BLaER1 treated with 17β-estradiol and CSF1 and Interleukin-3, amounts not matched to agents 10 nM and 100 nM (cell line): ENCODE measurements around the gene PLEKHB2.
A peak's percentile ranks its signal among the peaks of the same experiment; 100 is the strongest.
"Not testable (repeated sequence)": the region's sequence is repeated elsewhere in the genome, so short reads cannot be mapped to it uniquely, and the experiment has no call there.

Source experiments
- H3K27ac ChIP-seq, 11 experiments: shearing (Covaris generic); formaldehyde crosslinking; 2 replicates each; pipeline ENCODE4 v1.8.1; 2022
- H3K27me3 ChIP-seq, 11 experiments: shearing (Covaris generic); formaldehyde crosslinking; 2 replicates each; pipeline ENCODE4 v1.8.1; 2022
- H3K36me3 ChIP-seq, 11 experiments: shearing (Covaris generic); formaldehyde crosslinking; 2 replicates each; pipeline ENCODE4 v1.8.1; 2022
- H3K4me1 ChIP-seq, 10 experiments: shearing (Covaris generic); formaldehyde crosslinking; 2 replicates each; pipeline ENCODE4 v1.8.1; 2022
- H3K4me2 ChIP-seq, 11 experiments: shearing (Covaris generic); formaldehyde crosslinking; 2 replicates each; pipeline ENCODE4 v1.8.1; 2022
- H3K4me3 ChIP-seq, 10 experiments: shearing (Covaris generic); formaldehyde crosslinking; 2 replicates each; pipeline ENCODE4 v1.8.1; 2022
- H3K9ac ChIP-seq, 11 experiments: shearing (Covaris generic); formaldehyde crosslinking; 2 replicates each; pipeline ENCODE4 v1.8.1; 2022
- H3K9me3 ChIP-seq, 11 experiments: shearing (Covaris generic); formaldehyde crosslinking; replicated peaks in 1 of 11; 2 replicates each; pipeline ENCODE4 v1.8.1; 2022
- H4K20me1 ChIP-seq, 11 experiments: shearing (Covaris generic); formaldehyde crosslinking; 2 replicates each; pipeline ENCODE4 v1.8.1; 2022
- Cebpa-rat ChIP-seq, 11 experiments: shearing (Covaris generic); IDR thresholded peaks; 2 replicates each; pipeline ENCODE4 v1.8.1; 2022

PLEKHB2 gene

GRCh38 chr2:131145040-131145439 lies 39.9 kb downstream of the PLEKHB2 start:
- H3K9ac ChIP-seq, result peak overlapping the region in 1 of 11 experiments; percentile 5; a peak in 1 of 22 replicates
- no peak overlapping the region for H3K27ac ChIP-seq
- H3K4me3 ChIP-seq, result no peak overlapping the region
- TF ChIP-seq Cebpa-rat (IDR thresholded peaks at IDR 0.05), result no peak
- no peaks in the 10 kb centered on the region for H3K27me3 ChIP-seq
- H3K9me3 ChIP-seq, result no peaks in the 10 kb centered on the region
- peaks cover 27 to 99% (median 75%) of the 10 kb centered on the region in 11 experiments; a peak in 21 of 22 replicates for H4K20me1 ChIP-seq
- H3K36me3 ChIP-seq, result peaks cover 92 to 100% (median 99%) of the 10 kb centered on the region in 11 experiments
- peak overlapping the region in 9 of 11 experiments; percentile 10 to 50 (median 29); a peak in 11 of 22 replicates for H3K4me2 ChIP-seq
- H3K4me1 ChIP-seq, result peaks cover 17 to 39% (median 24%) of the 10 kb centered on the region in 10 experiments

DNA sequence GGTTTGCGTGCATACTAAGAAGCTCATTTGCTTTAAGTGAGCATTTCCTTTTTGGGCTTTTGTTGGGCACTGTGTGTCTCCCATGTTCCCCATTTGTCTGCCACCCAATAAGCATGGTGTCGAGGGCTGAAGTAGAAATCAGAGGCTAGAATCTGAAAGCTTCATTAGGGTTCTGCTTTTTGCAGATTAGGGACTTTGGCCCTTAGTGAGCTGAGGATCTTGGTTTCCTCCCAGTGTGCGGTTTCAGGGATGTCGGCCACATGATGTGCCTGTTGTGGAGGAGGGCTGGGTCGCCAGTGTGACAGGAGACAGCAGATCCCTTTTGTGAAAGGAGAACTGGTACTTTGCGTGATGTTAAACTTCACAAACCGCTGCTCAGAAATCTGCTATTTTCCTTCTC lies 41.1 kb downstream of the PLEKHB2 start:
- no peak overlapping the region for H3K9ac ChIP-seq
- H3K27ac ChIP-seq, result peak overlapping the region in 1 of 11 experiments; percentile 10; a peak in 1 of 22 replicates
- H3K4me3 ChIP-seq, result no peak overlapping the region
- peak overlapping the region; percentile 10 to 47 (median 29); a peak in 10 of 22 replicates for H3K4me2 ChIP-seq
- peaks cover 27 to 95% (median 67%) of the 10 kb centered on the region in 11 experiments; a peak in 21 of 22 replicates for H4K20me1 ChIP-seq
- H3K9me3 ChIP-seq, result no peaks in the 10 kb centered on the region
- no peak for TF ChIP-seq Cebpa-rat (IDR thresholded peaks at IDR 0.05)
- peaks cover 92 to 100% (median 98%) of the 10 kb centered on the region in 11 experiments for H3K36me3 ChIP-seq
- peaks cover 17 to 39% (median 24%) of the 10 kb centered on the region in 10 experiments for H3K4me1 ChIP-seq
- H3K27me3 ChIP-seq, result no peaks in the 10 kb centered on the region

DNA sequence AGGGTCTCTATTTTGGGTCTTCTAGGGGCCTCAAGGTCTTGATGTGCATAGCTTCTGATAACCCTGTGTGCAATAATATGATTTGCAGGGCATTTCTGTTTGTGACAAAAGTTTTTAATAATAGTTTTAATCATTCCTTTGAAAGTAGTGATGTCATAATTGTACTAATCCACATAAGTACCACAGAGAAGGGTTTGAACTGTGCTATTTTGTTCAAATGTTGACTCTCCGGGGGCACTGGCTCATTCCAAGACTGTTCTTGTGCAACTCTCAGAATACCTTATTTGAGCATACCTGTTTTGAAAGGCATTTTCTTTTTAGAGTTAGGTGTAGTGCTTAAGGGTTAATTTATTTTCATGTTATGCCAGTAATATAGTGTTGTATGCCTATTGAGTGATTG lies 41.6 kb downstream of the PLEKHB2 start:
- H3K9ac ChIP-seq, result no peak overlapping the region
- H3K4me2 ChIP-seq, result peak overlapping the region in 2 of 11 experiments; percentile 31 to 34; a peak in 2 of 22 replicates
- no peak for TF ChIP-seq Cebpa-rat (IDR thresholded peaks at IDR 0.05)
- H3K27me3 ChIP-seq, result no peaks in the 10 kb centered on the region
- no peaks in the 10 kb centered on the region for H3K9me3 ChIP-seq
- H3K4me3 ChIP-seq, result no peak overlapping the region
- peaks cover 18 to 39% (median 24%) of the 10 kb centered on the region in 10 experiments for H3K4me1 ChIP-seq
- peaks cover 27 to 95% (median 63%) of the 10 kb centered on the region in 11 experiments; a peak in 21 of 22 replicates for H4K20me1 ChIP-seq
- peaks cover 90 to 98% (median 95%) of the 10 kb centered on the region in 11 experiments for H3K36me3 ChIP-seq
- peak overlapping the region in 1 of 11 experiments; percentile 10; a peak in 1 of 22 replicates for H3K27ac ChIP-seq

DNA sequence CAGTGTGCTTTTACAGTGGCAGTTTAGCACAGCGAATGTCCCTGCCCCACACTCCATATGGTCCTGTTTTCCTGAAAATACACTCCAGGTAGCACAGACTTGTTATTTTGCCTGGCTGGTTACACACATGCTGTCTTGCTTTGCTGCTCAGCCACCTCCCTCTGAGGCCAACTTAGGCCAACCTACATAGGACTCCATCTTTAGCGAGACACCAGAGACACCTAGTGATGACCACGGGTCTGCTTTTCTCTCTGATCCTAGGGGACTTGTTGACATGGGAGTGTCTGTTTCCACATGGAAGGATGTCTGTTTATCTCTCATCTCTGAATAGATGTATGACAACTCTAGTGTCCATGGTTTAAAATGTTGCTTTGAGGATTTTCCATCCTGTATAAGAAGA lies 43.3 kb downstream of the PLEKHB2 start:
- H3K4me1 ChIP-seq, result peaks cover 18 to 42% (median 35%) of the 10 kb centered on the region in 10 experiments
- H3K4me3 ChIP-seq, result no peak overlapping the region
- H4K20me1 ChIP-seq, result peaks cover 27 to 97% (median 52%) of the 10 kb centered on the region in 11 experiments; a peak in 21 of 22 replicates
- TF ChIP-seq Cebpa-rat (IDR thresholded peaks at IDR 0.05), result no peak
- H3K27ac ChIP-seq, result no peak overlapping the region
- no peak overlapping the region for H3K9ac ChIP-seq
- no peaks in the 10 kb centered on the region for H3K27me3 ChIP-seq
- no peaks in the 10 kb centered on the region for H3K9me3 ChIP-seq
- no peak overlapping the region for H3K4me2 ChIP-seq
- peaks cover 73 to 81% (median 78%) of the 10 kb centered on the region in 11 experiments for H3K36me3 ChIP-seq

DNA sequence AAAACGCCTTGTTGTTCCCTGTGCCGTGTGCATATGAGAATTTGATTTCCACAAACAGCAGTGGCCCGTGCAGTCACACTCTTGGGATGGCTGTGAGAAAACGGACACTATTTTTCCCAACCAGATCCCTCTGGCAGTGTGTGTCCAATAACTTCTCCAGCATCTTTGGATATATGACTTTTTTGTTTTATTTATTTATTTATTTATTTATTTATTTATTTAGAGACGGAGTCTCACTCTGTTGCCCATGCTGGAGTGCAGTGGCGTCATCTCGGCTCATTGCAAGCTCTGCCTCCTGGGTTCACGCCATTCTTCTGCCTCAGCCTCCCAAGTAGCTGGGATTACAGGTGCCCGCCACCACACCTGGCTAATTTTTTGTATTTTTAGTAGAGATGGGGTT lies 45.0 kb downstream of the PLEKHB2 start:
- Histone ChIP-seq H3K4me1 (peaks cover 11 to 44% (median 27%) of the 10 kb centered on the region in 10 experiments), H4K20me1 (peaks cover 10 to 83% (median 35%) of the 10 kb centered on the region in 11 experiments; a peak in 21 of 22 replicates), H3K36me3 (peaks cover 57 to 64% (median 62%) of the 10 kb centered on the region in 11 experiments)
- not testable (repeated sequence) for H3K9ac ChIP-seq, H3K27ac ChIP-seq, H3K4me2 ChIP-seq, H3K27me3 ChIP-seq, H3K4me3 ChIP-seq, H3K9me3 ChIP-seq

GRCh38 chr2:131151398-131151797 lies 46.3 kb downstream of the PLEKHB2 start:
- TF ChIP-seq Cebpa-rat (IDR thresholded peaks at IDR 0.05), result no peak
- peaks cover 46 to 54% (median 50%) of the 10 kb centered on the region in 11 experiments for H3K36me3 ChIP-seq
- H3K27me3 ChIP-seq, result no peaks in the 10 kb centered on the region
- no peak overlapping the region for H3K27ac ChIP-seq
- H3K9me3 ChIP-seq, result no peaks in the 10 kb centered on the region
- H4K20me1 ChIP-seq, result peaks cover 2 to 71% (median 22%) of the 10 kb centered on the region in 11 experiments; a peak in 19 of 22 replicates
- no peak overlapping the region for H3K4me3 ChIP-seq
- H3K4me1 ChIP-seq, result peaks cover 7 to 38% (median 22%) of the 10 kb centered on the region in 10 experiments; a peak in 19 of 20 replicates
- no peak overlapping the region for H3K9ac ChIP-seq
- H3K4me2 ChIP-seq, result no peak overlapping the region

DNA sequence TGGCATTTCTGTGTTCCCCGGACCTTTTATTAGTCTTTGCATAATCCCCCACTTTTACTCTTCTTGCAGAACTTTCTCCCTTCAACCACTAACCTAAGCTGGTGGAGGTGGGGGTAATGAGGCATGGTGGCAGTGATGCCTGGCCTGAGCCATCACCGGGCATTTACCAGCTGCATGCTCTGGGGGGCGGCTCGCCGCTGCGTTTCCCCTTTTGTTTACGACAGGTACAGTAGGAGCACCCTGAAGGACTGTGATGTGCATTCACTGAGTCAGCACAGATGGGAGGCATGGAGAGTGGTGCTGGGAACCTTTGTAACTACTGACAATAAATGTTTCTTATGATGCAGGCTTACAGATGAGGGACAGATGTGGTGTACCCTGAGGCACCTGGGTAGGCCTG lies 46.9 kb downstream of the PLEKHB2 start:
- peak overlapping the region in 1 of 11 experiments; percentile 30; a peak in 2 of 22 replicates for H3K4me2 ChIP-seq
- H3K4me3 ChIP-seq, result no peak overlapping the region
- H3K27ac ChIP-seq, result no peak overlapping the region; a peak in 1 of 22 replicates
- peaks cover 39 to 47% (median 43%) of the 10 kb centered on the region in 11 experiments for H3K36me3 ChIP-seq
- H3K9ac ChIP-seq, result 0 out of 22 replicates have a peak overlapping the region, but pooled peaks of 1 of the 11 experiments have one; percentile 5
- H3K27me3 ChIP-seq, result no peaks in the 10 kb centered on the region
- H4K20me1 ChIP-seq, result peaks cover 0 to 64% (median 17%) of the 10 kb centered on the region in 11 experiments; a peak in 16 of 22 replicates
- H3K4me1 ChIP-seq, result peaks cover 9 to 44% (median 26%) of the 10 kb centered on the region in 10 experiments; a peak in 19 of 20 replicates
- H3K9me3 ChIP-seq, result no peaks in the 10 kb centered on the region
- no peak for TF ChIP-seq Cebpa-rat (IDR thresholded peaks at IDR 0.05)

DNA sequence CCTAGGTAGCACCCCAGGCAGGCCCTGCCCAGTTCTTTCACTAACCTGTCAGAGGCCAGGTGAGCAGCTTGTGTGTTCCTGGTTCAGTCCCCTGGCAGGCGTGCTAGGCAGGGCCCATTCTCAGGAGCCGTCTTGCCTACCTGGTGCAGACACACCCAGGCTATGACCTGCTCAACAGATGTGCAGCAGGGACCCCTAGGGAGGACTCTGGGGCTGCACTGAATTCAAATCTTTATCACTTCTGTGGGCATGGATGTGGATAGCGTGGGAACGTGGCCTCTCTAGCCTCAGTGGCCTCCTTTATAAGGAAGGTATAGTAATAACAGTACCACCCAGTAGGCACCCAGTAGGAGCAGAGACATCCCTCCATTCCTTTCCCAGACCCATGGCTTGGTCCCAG lies 48.4 kb downstream of the PLEKHB2 start:
- H3K27ac ChIP-seq, result no peak overlapping the region
- H4K20me1 ChIP-seq, result peaks cover 0 to 52% (median 10%) of the 10 kb centered on the region in 11 experiments; a peak in 13 of 22 replicates
- TF ChIP-seq Cebpa-rat (IDR thresholded peaks at IDR 0.05), result no peak
- H3K9ac ChIP-seq, result no peak overlapping the region
- peaks cover 24 to 33% (median 30%) of the 10 kb centered on the region in 11 experiments for H3K36me3 ChIP-seq
- no peak overlapping the region for H3K4me3 ChIP-seq
- peak overlapping the region in 2 of 11 experiments; percentile 6 to 36; a peak in 3 of 22 replicates for H3K4me2 ChIP-seq
- peaks cover 9 to 49% (median 29%) of the 10 kb centered on the region in 10 experiments; a peak in 19 of 20 replicates for H3K4me1 ChIP-seq
- H3K27me3 ChIP-seq, result no peaks in the 10 kb centered on the region
- no peaks in the 10 kb centered on the region for H3K9me3 ChIP-seq

GRCh38 chr2:131154071-131154531 lies 49.0 kb downstream of the PLEKHB2 start:
- peaks cover 19 to 27% (median 24%) of the 10 kb centered on the region in 11 experiments for H3K36me3 ChIP-seq
- no peak overlapping the region for H3K9ac ChIP-seq
- TF ChIP-seq Cebpa-rat (IDR thresholded peaks at IDR 0.05), result no peak
- H3K9me3 ChIP-seq, result no peaks in the 10 kb centered on the region
- no peaks in the 10 kb centered on the region for H3K27me3 ChIP-seq
- peaks cover 0 to 47% (median 10%) of the 10 kb centered on the region in 11 experiments; a peak in 11 of 22 replicates for H4K20me1 ChIP-seq
- H3K27ac ChIP-seq, result 0 out of 22 replicates have a peak overlapping the region, but pooled peaks of 1 of the 11 experiments have one; percentile 2
- H3K4me1 ChIP-seq, result peaks cover 9 to 49% (median 29%) of the 10 kb centered on the region in 10 experiments; a peak in 19 of 20 replicates
- H3K4me2 ChIP-seq, result peak overlapping the region in 1 of 11 experiments; percentile 36; a peak in 1 of 22 replicates
- H3K4me3 ChIP-seq, result no peak overlapping the region
